Epithelial cell of proximal tubule (primary cell): Measurements from ENCODE around the gene FCER1G. TPM values are rescaled to one million over a fixed set of nuclear protein-coding genes. Genes with fewer than 3 reads are reported as not detected.

Source experiments
- DNase-seq: peaks from one replicate; pipeline ENCODE4 v3.0.0-alpha.2; 2011; ENCODE audit warnings: low read depth
- H3K4me3 ChIP-seq: 2 replicates; pipeline ENCODE4 v1.5.1; 2011; ENCODE audit warnings: low read depth, mild to moderate bottlenecking, low read length
- total RNA-seq: library from RNA; depleted of rRNA; stranded (reverse); fragments of >200 nt; gene quantifications from 2 replicates; pipeline ENCODE4 v1.2.3, GENCODE V29; 2015
- TF ChIP-seq, protein P1 (sequence below): conservative IDR thresholded peaks from 2 replicates; pipeline ENCODE4 v1.5.1; 2012; ENCODE audit warnings: low read depth, mild to moderate bottlenecking, low read length

The FCER1G gene
- not detected in 2 replicates for total RNA-seq

- TF ChIP-seq, protein P1, sequence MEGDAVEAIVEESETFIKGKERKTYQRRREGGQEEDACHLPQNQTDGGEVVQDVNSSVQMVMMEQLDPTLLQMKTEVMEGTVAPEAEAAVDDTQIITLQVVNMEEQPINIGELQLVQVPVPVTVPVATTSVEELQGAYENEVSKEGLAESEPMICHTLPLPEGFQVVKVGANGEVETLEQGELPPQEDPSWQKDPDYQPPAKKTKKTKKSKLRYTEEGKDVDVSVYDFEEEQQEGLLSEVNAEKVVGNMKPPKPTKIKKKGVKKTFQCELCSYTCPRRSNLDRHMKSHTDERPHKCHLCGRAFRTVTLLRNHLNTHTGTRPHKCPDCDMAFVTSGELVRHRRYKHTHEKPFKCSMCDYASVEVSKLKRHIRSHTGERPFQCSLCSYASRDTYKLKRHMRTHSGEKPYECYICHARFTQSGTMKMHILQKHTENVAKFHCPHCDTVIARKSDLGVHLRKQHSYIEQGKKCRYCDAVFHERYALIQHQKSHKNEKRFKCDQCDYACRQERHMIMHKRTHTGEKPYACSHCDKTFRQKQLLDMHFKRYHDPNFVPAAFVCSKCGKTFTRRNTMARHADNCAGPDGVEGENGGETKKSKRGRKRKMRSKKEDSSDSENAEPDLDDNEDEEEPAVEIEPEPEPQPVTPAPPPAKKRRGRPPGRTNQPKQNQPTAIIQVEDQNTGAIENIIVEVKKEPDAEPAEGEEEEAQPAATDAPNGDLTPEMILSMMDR = no peak
- DNase-seq = no peak
- no peak within 1 kb of the TSS for H3K4me3 ChIP-seq
Measured at GRCh38 chr1:161215076-161215475, at the start of gene FCER1G. TSS of gene FCER1G (plus strand) at chr1:161215295. CDS start at chr1:161215322, 27 bp downstream.

DNA sequence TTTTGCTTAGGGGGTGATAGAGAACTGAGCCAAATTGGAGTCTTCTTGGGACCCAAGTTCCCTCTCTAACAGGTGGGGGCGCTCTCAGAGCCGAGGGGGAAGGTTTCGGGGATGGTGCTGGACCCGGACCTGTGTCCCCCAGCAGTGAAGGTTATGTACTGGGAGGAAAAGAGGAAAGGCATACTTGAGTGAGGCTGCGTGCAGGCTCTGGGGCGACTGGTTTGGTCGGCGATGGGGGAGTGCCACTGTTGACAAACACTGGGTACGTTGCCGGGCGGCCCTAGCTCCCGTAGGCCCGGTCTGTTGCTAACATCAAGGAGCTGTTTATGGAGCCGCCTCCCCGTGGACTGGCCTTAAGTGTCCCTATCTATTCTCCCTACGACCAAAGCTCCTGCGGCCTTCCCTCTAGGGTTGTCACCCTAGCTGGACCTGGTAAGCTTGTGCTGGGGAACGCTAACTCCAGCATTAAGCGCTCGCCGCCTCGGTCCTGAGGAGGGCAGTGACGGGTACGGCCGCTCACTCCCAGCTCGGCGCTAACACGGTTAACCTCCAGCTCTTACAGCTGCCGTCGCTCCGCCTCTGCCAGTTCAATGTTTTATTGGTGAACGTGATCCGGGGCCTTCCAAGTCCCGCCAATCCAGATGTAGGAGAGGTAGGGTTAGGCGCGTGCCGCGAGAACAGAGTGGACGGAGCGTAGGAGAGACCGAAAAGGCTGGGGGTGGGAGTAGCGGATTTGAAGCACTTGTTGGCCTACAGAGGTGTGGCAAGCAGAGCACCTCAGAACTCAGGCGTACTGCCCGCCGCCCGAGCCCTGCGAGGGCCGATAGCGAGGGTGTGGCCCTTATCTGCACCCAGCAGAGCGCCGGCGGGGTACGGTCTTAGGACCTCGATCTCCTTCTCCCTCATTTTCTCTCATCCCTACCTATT, 49.1 kb upstream of the FCER1G start, which contains the start of gene PPOX:
PPOX (plus strand) TSS at position 685 of the 927 bp plus-strand sequence. CDS start 422 bp downstream, outside the sequence.
- peak; percentile 92 for DNase-seq
- TF ChIP-seq, protein P1 = peak; percentile 63
- peak within 1 kb of the TSS; percentile 74 for H3K4me3 ChIP-seq

DNA sequence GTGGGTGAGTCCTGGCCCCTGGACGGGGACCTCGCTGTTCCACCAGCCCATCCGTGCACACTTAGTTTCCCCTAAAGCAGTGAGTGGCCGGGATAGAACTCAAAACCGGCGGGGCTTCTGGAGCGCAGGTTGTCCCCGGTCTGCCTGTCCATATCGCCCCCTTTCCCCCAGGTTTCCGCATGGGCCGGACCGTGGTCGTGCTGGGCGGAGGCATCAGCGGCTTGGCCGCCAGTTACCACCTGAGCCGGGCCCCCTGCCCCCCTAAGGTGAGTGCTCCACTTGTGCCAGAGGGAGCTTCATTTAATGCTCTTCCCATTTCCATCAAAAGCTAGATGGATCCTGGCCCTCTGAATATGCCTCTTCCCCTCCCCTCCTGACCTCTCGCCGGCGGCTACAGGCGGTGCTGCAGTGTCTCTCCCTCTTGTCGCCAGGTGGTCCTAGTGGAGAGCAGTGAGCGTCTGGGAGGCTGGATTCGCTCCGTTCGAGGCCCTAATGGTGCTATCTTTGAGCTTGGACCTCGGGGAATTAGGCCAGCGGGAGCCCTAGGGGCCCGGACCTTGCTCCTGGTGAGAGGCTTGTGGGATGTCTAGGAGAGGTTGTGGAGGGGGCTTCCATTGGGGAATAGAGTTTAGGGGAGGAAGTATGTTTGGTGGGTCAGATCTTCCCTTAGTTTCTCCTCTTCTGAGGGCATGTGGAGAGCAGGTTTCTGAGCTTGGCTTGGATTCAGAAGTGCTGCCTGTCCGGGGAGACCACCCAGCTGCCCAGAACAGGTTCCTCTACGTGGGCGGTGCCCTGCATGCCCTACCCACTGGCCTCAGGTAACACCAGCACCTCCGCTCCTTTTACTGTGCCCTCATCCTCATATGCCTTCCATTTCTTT, 48.2 kb upstream of the FCER1G start:
- DNase-seq = no peak
- peak overlapping the region; percentile 74 for H3K4me3 ChIP-seq
- TF ChIP-seq, protein P1 = no peak

GRCh38 chr1:161168906-161169305, 46.2 kb upstream of the FCER1G start:
- no peak for DNase-seq
- TF ChIP-seq, protein P1 = no peak
- H3K4me3 ChIP-seq = no peak overlapping the region

GRCh38 chr1:161171191-161171590, 43.9 kb upstream of the FCER1G start:
- no peak for DNase-seq
- no peak overlapping the region for H3K4me3 ChIP-seq
- TF ChIP-seq, protein P1 = peak; percentile 39

- DNase-seq = no peak
- no peak overlapping the region for H3K4me3 ChIP-seq
- TF ChIP-seq, protein P1 = no peak
Measured at GRCh38 chr1:161171696-161172095, 43.4 kb upstream of the FCER1G start.
